Large intestine (tissue), 3 donors: ENCODE data around the gene SH3RF2. TPM values are rescaled to one million over a fixed set of nuclear protein-coding genes. Genes with fewer than 3 reads are reported as not detected.

Experiments used
- DNase-seq, 2 donors: peaks; one replicate each; pipeline versions ENCODE4 v3.0.0 to v3.0.0-alpha.2; 2013
- H3K27ac ChIP-seq: one replicate; pipeline ENCODE4 v1.5.1; 2013; ENCODE audit warnings: low read length
- H3K27me3 ChIP-seq: 2 replicates; pipeline ENCODE4 v1.6.1; 2013; ENCODE audit warnings: low read length; ENCODE audit not compliant: control insufficient read depth, insufficient read depth
- H3K36me3 ChIP-seq: 2 replicates; pipeline ENCODE4 v1.6.1; 2013; ENCODE audit warnings: low read length; ENCODE audit not compliant: control insufficient read depth, insufficient read depth
- H3K4me1 ChIP-seq: one replicate; pipeline ENCODE4 v1.6.1; 2013; ENCODE audit warnings: low read length; ENCODE audit not compliant: control insufficient read depth, insufficient read depth
- H3K4me3 ChIP-seq: one replicate; pipeline ENCODE4 v1.5.1; 2013; ENCODE audit warnings: low read length
- H3K9me3 ChIP-seq: one replicate; pipeline ENCODE4 v1.6.1; 2013; ENCODE audit warnings: mild to moderate bottlenecking, low read depth, low read length, moderate library complexity; ENCODE audit not compliant: control insufficient read depth
- WGBS: methylation state at CpG from one replicate; pipeline ENCODE4 v1.1.5; 2013; ENCODE audit warnings: low lambda C conversion rate; ENCODE audit not compliant: insufficient coverage; 5-methylcytosine and 5-hydroxymethylcytosine counted together
- polyA plus RNA-seq: library from polyadenylated mRNA; unstranded; fragments of 120-200 nt; gene quantifications from one replicate; pipeline ENCODE4 v1.2.1, GENCODE V29; 2013

The SH3RF2 gene
- polyA plus RNA-seq, 1 donor = 31.9 TPM

- no peak overlapping the region for H3K27ac ChIP-seq
- DNase-seq = no peak
- no CpG with 5 or more reads among the region's 5 CpGs for WGBS
- no peaks in the 10 kb centered on the region for H3K36me3 ChIP-seq
- H3K9me3 ChIP-seq = no peaks in the 10 kb centered on the region
- no peak overlapping the region for H3K4me3 ChIP-seq
- no peaks in the 10 kb centered on the region for H3K4me1 ChIP-seq
- H3K27me3 ChIP-seq = no peaks in the 10 kb centered on the region
These were observed 31.6 kb upstream of the SH3RF2 start for GRCh38 chr5:145904743-145905142.

DNA sequence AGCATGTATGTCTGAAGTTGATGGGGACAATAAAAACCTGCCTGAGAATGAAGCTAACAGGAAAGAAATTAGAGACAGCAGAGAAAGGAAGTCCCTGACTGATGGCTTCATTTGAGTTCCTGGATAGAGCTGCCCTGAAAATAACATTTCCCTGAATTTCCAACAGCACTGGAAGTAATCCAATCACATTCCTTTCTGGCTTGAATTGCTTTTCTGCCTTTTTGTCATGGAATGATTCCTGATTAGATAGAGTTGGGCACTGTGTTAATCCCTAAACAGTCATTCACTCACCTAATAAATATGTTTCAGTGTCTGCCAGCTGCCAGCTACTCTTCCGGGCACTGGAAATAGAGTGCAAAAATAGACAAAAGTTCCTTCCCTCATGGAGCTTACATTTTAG lies 30.0 kb upstream of the SH3RF2 start:
- H3K9me3 ChIP-seq = no peaks in the 10 kb centered on the region
- no peaks in the 10 kb centered on the region for H3K4me1 ChIP-seq
- H3K4me3 ChIP-seq = no peak overlapping the region
- WGBS = no CpG with 5 or more reads among the region's 1 CpG
- no peak for DNase-seq
- no peaks in the 10 kb centered on the region for H3K27me3 ChIP-seq
- H3K27ac ChIP-seq = no peak overlapping the region
- no peaks in the 10 kb centered on the region for H3K36me3 ChIP-seq

GRCh38 chr5:145908206-145908960 lies 28.0 kb upstream of the SH3RF2 start:
- no peak overlapping the region for H3K27ac ChIP-seq
- H3K4me1 ChIP-seq = peaks cover 12% of the 10 kb centered on the region
- H3K9me3 ChIP-seq = no peaks in the 10 kb centered on the region
- H3K27me3 ChIP-seq = no peaks in the 10 kb centered on the region
- no peaks in the 10 kb centered on the region for H3K36me3 ChIP-seq
- H3K4me3 ChIP-seq = no peak overlapping the region
- peak in 1 of 2 donors; percentile 10 for DNase-seq
- no CpG with 5 or more reads among the region's 3 CpGs for WGBS

GRCh38 chr5:145911164-145911563 lies 25.2 kb upstream of the SH3RF2 start:
- no CpG with 5 or more reads among the region's 6 CpGs for WGBS

DNA sequence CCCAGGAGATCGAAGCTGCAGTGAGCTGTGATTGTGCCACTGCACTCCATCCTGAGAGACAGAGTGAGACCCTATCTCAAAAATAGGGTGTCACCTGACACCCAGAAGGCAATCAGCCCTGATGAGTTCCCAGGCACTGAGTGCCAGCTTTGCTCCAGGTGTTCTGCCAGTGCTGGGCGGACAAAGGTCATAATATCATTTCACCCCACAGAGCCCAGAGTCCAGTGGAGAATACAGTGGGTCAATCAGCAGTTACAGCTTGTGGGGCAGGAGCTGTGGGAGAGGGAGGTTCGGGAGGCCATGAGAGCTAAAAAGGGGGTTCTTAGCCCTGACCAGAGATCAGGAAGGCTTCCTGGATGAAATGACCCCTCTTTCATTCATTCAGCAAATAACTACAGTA lies 24.4 kb upstream of the SH3RF2 start:
- H3K36me3 ChIP-seq = no peaks in the 10 kb centered on the region
- H3K9me3 ChIP-seq = no peaks in the 10 kb centered on the region
- H3K4me1 ChIP-seq = peaks cover 12% of the 10 kb centered on the region
- no CpG with 5 or more reads among the region's 3 CpGs for WGBS
- H3K27me3 ChIP-seq = no peaks in the 10 kb centered on the region
- peak; percentile 16 to 35 for DNase-seq
- H3K4me3 ChIP-seq = no peak overlapping the region
- H3K27ac ChIP-seq = no peak overlapping the region

More at GRCh38 chr5:145911164-145911563, 25.2 kb upstream of the SH3RF2 start:
- H3K4me1 ChIP-seq = peaks cover 12% of the 10 kb centered on the region
- H3K27me3 ChIP-seq = no peaks in the 10 kb centered on the region
- H3K27ac ChIP-seq = no peak overlapping the region
- H3K36me3 ChIP-seq = no peaks in the 10 kb centered on the region
- H3K4me3 ChIP-seq = no peak overlapping the region
- no peaks in the 10 kb centered on the region for H3K9me3 ChIP-seq
- DNase-seq = no peak

DNA sequence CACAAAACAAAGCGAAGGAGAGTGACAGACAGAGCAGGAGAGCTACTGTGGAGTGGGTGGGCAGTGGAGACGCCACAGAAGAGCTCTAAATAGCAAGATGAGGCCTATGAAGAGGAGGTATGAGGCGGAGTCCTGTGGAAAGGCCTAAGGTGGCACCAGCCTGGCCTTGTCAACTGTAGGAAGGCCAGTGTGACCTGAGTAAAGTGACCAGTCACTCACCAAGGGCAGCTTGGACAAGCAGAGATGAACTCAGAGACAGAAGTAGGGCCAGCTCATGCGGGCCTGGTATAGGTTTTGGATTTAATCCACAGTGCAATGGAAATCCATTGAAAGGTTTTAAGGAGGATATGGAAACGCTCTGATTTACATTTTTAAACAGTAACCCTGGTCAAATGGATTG lies 23.8 kb upstream of the SH3RF2 start:
- no peak overlapping the region for H3K4me3 ChIP-seq
- no peaks in the 10 kb centered on the region for H3K9me3 ChIP-seq
- H3K27ac ChIP-seq = no peak overlapping the region
- 100% methylated on average over 2 of the region's 5 CpGs for WGBS
- H3K4me1 ChIP-seq = peaks cover 12% of the 10 kb centered on the region
- no peak for DNase-seq
- no peaks in the 10 kb centered on the region for H3K36me3 ChIP-seq
- H3K27me3 ChIP-seq = peaks cover 2% of the 10 kb centered on the region

GRCh38 chr5:145913701-145914100 lies 22.7 kb upstream of the SH3RF2 start:
- Histone ChIP-seq H3K4me3 (no peak overlapping the region), H3K27ac (no peak overlapping the region), H3K27me3 (peaks cover 2% of the 10 kb centered on the region), H3K4me1 (peaks cover 12% of the 10 kb centered on the region), H3K36me3 (no peaks in the 10 kb centered on the region), H3K9me3 (no peaks in the 10 kb centered on the region)
- 100% methylated on average over 2 of the region's 7 CpGs for WGBS
- no peak for DNase-seq

GRCh38 chr5:145915970-145916638 lies 20.3 kb upstream of the SH3RF2 start:
- no peak for DNase-seq
- peaks cover 2% of the 10 kb centered on the region for H3K27me3 ChIP-seq
- WGBS = 92% methylated on average over 7 of the region's 7 CpGs
- H3K4me3 ChIP-seq = no peak overlapping the region
- no peaks in the 10 kb centered on the region for H3K36me3 ChIP-seq
- no peaks in the 10 kb centered on the region for H3K9me3 ChIP-seq
- no peak overlapping the region for H3K27ac ChIP-seq
- H3K4me1 ChIP-seq = peaks cover 12% of the 10 kb centered on the region

DNA sequence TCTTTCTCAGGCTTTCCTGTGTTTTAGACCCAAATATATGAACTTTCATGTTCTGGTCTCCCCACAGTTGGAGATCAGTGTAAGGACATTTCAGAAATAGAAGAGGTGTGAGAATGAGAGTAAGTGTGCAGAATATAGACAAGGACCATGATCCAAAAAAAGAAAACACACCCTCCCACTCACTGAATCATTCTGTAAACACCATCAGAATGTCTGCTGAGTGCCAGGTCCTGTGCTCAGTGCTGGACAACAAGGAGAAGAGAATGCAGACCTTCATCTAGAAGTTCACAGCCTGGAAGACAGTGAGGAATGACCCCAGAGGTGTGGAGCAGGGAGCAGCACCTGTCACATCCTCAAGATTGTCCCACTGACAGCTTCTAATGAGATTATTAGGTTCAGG lies 19.1 kb upstream of the SH3RF2 start:
- H3K36me3 ChIP-seq = no peaks in the 10 kb centered on the region
- H3K9me3 ChIP-seq = no peaks in the 10 kb centered on the region
- peaks cover 2% of the 10 kb centered on the region for H3K27me3 ChIP-seq
- no peak for DNase-seq
- peaks cover 3% of the 10 kb centered on the region for H3K4me1 ChIP-seq
- H3K27ac ChIP-seq = no peak overlapping the region
- no peak overlapping the region for H3K4me3 ChIP-seq

- no CpG with 5 or more reads among the region's 2 CpGs for WGBS
- H3K27me3 ChIP-seq = peaks cover 2% of the 10 kb centered on the region
These were observed 18.0 kb upstream of the SH3RF2 start for GRCh38 chr5:145918397-145918796.

DNA sequence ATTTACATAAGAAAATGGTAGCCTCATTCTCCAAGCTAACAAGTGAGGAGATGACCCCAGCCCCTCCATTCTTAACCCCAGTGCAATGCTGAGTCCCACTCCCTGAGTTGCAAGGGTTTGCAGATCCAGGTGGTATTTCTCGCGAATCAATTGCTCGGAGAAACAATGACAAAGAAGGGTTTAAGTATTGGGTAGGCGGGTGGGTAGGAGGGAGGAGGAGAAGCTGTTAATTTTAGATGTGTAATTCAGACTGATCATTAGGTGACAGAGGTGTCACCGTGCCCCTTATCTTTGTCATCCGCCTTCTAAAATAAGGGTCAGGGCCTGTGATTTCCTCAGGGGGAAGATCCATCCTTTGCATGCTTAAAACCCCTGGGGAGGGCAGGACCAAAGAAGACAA lies 17.0 kb upstream of the SH3RF2 start:
- H3K4me1 ChIP-seq = no peaks in the 10 kb centered on the region
- no peak overlapping the region for H3K27ac ChIP-seq
- H3K4me3 ChIP-seq = no peak overlapping the region
- peaks cover 2% of the 10 kb centered on the region for H3K27me3 ChIP-seq
- no peaks in the 10 kb centered on the region for H3K9me3 ChIP-seq
- no peak for DNase-seq
- WGBS = 80% methylated on average over 2 of the region's 6 CpGs
- no peaks in the 10 kb centered on the region for H3K36me3 ChIP-seq

More at GRCh38 chr5:145918397-145918796, 18.0 kb upstream of the SH3RF2 start:
- no peak overlapping the region for H3K27ac ChIP-seq
- no peak overlapping the region for H3K4me3 ChIP-seq
- no peaks in the 10 kb centered on the region for H3K4me1 ChIP-seq
- DNase-seq = no peak
- no peaks in the 10 kb centered on the region for H3K9me3 ChIP-seq
- H3K36me3 ChIP-seq = no peaks in the 10 kb centered on the region
